OCI-LY1 (cell line): ENCODE measurements around the gene BNIP3.

ENCODE experiments used
- H2AFZ ChIP-seq: fragments of 200-600 bp; sonication (generic), shearing (Covaris generic); 2 replicates; pipeline ENCODE4 v1.6.0; 2014; ENCODE audit warnings: antibody characterized with exemption, mild to moderate bottlenecking, low read length
- H3F3A ChIP-seq: fragments of 200-600 bp; sonication (generic), shearing (Covaris generic); 2 replicates; pipeline ENCODE4 v1.6.0; 2014; ENCODE audit warnings: mild to moderate bottlenecking, antibody characterized with exemption, low read length, moderate library complexity; ENCODE audit not compliant: insufficient read depth
- H3K27ac ChIP-seq: fragments of 200-600 bp; sonication (generic); 2 replicates; pipeline ENCODE4 v1.5.1; 2014; ENCODE audit warnings: low read length, mixed run types, mild to moderate bottlenecking, low read depth; ENCODE audit not compliant: poor library complexity, severe bottlenecking
- H3K27me3 ChIP-seq: fragments of 200-600 bp; sonication (generic); 2 replicates; pipeline ENCODE4 v1.6.0; 2014; ENCODE audit warnings: antibody characterized with exemption, mild to moderate bottlenecking, low read length, moderate library complexity; ENCODE audit not compliant: insufficient read depth
- H3K36me3 ChIP-seq: fragments of 200-600 bp; sonication (generic); 2 replicates; pipeline ENCODE4 v1.6.1; 2014; ENCODE audit warnings: mild to moderate bottlenecking, antibody characterized with exemption, low read length, moderate library complexity, mixed read lengths; ENCODE audit not compliant: insufficient read depth
- H3K4me1 ChIP-seq: fragments of 200-600 bp; sonication (generic); 2 replicates; pipeline ENCODE4 v1.5.1; 2014; ENCODE audit warnings: mild to moderate bottlenecking, low read length, moderate library complexity; ENCODE audit not compliant: insufficient read depth, severe bottlenecking
- H3K4me2 ChIP-seq: fragments of 200-600 bp; sonication (generic), shearing (Covaris generic); 2 replicates; pipeline ENCODE4 v1.6.1; 2014; ENCODE audit warnings: low read length
- H3K4me3 ChIP-seq: fragments of 200-600 bp; sonication (generic); 2 replicates; pipeline ENCODE4 v1.5.1; 2014; ENCODE audit warnings: low read length, low read depth, mild to moderate bottlenecking, mixed read lengths; ENCODE audit not compliant: poor library complexity, severe bottlenecking
- H3K79me2 ChIP-seq: fragments of 200-600 bp; shearing (Covaris generic); 2 replicates; pipeline ENCODE4 v1.6.1; 2016; ENCODE audit warnings: mixed run types, low read length, mixed read lengths; ENCODE audit not compliant: insufficient read depth
- H3K9ac ChIP-seq: fragments of 200-600 bp; sonication (generic), shearing (Covaris generic); 2 replicates; pipeline ENCODE4 v1.6.1; 2014; ENCODE audit warnings: mild to moderate bottlenecking, low read length, mixed read lengths
- H3K9me2 ChIP-seq: fragments of 200-600 bp; sonication (generic), shearing (Covaris generic); 2 replicates; pipeline ENCODE4 v1.6.1; 2014; ENCODE audit warnings: low read depth, mild to moderate bottlenecking, low read length, mixed read lengths
- H3K9me3 ChIP-seq: fragments of 200-600 bp; shearing (Covaris generic); 2 replicates; pipeline ENCODE4 v1.6.1; 2014; ENCODE audit warnings: low read length, mixed read lengths
- H4K20me1 ChIP-seq: fragments of 200-600 bp; sonication (generic), shearing (Covaris generic); 2 replicates; pipeline ENCODE4 v1.6.0; 2016; ENCODE audit warnings: mild to moderate bottlenecking, low read length; ENCODE audit not compliant: insufficient read depth
- CTCF ChIP-seq: fragments of 200-600 bp; sonication (generic), shearing (Covaris generic); IDR thresholded peaks from 2 replicates; pipeline ENCODE4 v1.5.1; 2017; ENCODE audit warnings: mild to moderate bottlenecking, antibody characterized with exemption, low read length, moderate library complexity, mixed read lengths
- EZH2 ChIP-seq: fragments of 200-600 bp; sonication (generic), shearing (Covaris generic); IDR thresholded peaks from 2 replicates; pipeline ENCODE4 v1.8.0; 2017; ENCODE audit warnings: borderline replicate concordance, mixed run types, mild to moderate bottlenecking, antibody characterized with exemption, low read length, moderate library complexity, mixed read lengths

Gene BNIP3

DNA sequence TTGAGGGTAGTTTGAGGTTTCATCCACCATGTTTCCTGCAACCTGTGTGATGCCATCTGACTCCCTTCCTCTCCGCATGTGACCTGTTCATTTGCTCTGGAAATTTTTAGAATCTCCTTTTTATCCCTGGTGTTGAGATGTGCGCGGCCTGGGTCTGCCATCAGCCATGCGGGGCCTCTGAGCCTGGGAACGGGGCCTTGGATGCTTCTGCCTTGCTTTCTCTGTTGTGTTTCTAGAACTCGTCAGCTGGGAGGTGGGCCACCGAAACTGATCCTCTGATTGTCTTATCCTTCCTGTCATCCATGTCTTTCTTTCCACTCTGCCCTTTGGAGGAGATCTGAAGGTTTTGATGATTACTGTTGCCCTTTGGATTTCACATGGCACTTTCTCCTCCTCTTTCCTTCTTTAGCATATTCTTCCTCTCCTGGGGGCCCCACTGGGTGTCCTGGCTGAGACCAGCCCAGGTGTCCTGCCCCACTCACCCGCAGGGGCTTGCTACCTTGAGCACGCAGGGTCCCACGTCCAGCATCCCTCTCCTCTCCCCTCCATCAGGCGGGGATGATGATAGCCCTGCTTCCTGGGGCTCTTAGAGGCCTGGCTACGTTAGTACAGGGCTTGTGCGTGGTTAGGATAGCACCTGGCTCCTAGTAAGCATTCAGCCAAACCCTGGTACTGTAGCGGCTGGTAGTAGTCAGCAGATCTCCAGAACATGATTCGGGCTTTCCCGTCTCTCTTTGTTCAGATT is 51.0 kb downstream of the BNIP3 start:
- Histone ChIP-seq H3K9ac (no peak overlapping the region), H3K27me3 (no peaks in the 10 kb centered on the region), H4K20me1 (no peaks in the 10 kb centered on the region), H3K4me3 (no peak overlapping the region), H3K4me2 (no peak overlapping the region), H2AFZ (no peak overlapping the region), H3K9me2 (no peaks in the 10 kb centered on the region), H3K4me1 (peaks cover 26% of the 10 kb centered on the region), H3F3A (no peaks in the 10 kb centered on the region), H3K79me2 (peaks cover 64% of the 10 kb centered on the region), H3K27ac (no peak overlapping the region), H3K36me3 (peaks cover 14% of the 10 kb centered on the region; the same call in 1 of the 2 replicates), H3K9me3 (no peaks in the 10 kb centered on the region)
- TF ChIP-seq CTCF = no peak

DNA sequence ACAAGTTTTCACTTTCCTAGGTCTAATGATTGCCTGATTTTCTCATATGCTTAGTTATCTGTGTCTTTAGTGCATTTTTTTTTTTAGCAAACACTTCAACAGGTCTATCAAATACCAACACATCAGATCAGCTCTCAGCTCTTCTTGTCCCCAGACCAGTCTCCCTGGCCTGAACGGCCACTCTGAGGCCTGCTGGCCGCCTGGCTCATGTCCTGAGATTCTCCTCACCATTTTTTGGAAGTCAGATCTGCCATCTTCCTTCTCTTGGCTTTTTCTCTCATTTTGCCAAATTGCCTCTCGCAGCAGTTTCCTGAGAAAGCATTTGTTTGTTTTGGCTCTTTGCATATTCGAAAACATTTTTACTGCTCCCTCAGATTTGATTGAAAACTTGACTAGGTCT is 51.6 kb downstream of the BNIP3 start:
- no peak overlapping the region for H3K4me3 ChIP-seq
- no peak overlapping the region for H2AFZ ChIP-seq
- H3K9me2 ChIP-seq = no peaks in the 10 kb centered on the region
- peaks cover 26% of the 10 kb centered on the region for H3K4me1 ChIP-seq
- no peaks in the 10 kb centered on the region for H3K27me3 ChIP-seq
- no peak for TF ChIP-seq CTCF
- no peak for TF ChIP-seq EZH2
- peaks cover 71% of the 10 kb centered on the region for H3K79me2 ChIP-seq
- H3K9me3 ChIP-seq = peaks cover 4% of the 10 kb centered on the region
- H3K9ac ChIP-seq = no peak overlapping the region
- no peaks in the 10 kb centered on the region for H4K20me1 ChIP-seq
- H3K4me2 ChIP-seq = no peak overlapping the region
- peaks cover 9% of the 10 kb centered on the region; the same call in 1 of the 2 replicates for H3K36me3 ChIP-seq
- no peaks in the 10 kb centered on the region for H3F3A ChIP-seq
- no peak overlapping the region for H3K27ac ChIP-seq

DNA sequence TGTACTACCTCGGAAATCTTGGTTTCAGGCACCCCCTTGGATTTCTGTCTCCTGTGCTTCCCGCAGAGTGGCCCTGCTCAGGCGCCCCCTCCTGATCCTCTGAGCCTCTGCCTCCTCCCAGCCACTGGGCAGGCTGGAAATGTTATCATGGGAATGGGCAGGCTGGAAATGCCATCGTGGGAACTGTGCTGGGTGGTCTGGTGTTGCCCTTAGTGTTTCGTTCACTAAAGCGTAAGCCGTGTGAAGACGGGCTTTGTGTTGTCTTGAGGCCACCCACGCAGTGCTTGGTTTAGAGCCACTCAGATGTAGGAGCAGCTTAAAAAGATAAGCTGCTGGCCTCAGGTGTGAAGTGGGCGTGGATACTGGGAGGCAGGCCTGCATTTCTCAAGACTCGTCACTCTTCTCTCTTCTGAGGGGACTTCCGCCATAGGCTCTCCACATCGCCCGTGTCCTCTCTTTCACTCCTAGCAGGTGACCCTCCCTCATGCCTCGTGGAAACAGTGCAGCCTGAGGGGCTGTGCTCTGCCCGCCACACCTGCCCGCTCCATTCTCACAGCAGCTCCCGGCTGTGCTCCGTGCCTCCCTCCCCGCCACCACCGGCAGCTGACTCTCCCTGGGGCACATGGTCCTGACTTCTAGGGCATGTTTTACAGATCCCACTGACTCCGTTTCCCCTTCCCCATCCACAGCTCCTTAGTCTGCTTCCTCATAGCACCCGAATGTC is 52.4 kb downstream of the BNIP3 start:
- Histone ChIP-seq H3K9me3 (peaks cover 8% of the 10 kb centered on the region), H3K4me3 (no peak overlapping the region), H3K27me3 (no peaks in the 10 kb centered on the region), H3K27ac (no peak overlapping the region), H2AFZ (no peak overlapping the region), H3K4me2 (no peak overlapping the region), H3K4me1 (peaks cover 26% of the 10 kb centered on the region), H3K9ac (no peak overlapping the region), H3F3A (no peaks in the 10 kb centered on the region), H3K36me3 (peaks cover under 1% of the 10 kb centered on the region; the same call in 1 of the 2 replicates), H3K79me2 (peaks cover 79% of the 10 kb centered on the region), H3K9me2 (no peaks in the 10 kb centered on the region), H4K20me1 (no peaks in the 10 kb centered on the region)
- no peak for TF ChIP-seq EZH2
- no peak for TF ChIP-seq CTCF
